Measurements from ENCODE around the gene ALX4.

The ALX4 gene

DNA sequence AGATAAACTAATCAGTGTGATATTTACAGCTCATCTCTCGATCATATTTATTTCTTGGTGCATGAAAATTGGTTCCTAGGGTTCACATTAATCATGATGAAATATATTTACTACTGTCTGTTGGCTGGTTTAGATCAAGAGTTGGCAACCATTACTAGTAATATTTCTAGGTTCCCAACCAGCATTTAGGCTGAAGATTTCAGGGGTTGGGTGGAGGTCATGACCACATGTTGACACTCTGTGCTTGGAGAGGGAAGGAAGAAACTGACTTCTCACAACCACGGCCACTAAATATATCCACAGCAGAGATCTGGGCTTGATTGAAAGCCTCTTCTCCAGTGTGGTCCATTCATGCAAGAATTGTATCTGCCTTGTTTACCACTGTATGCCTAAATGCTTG lies 87.9 kb downstream of the ALX4 start:
- FAIRE-seq (no peak), DNase-seq (ENCODE audit: extremely low spot score, insufficient read length, low read depth) (no peak)

DNA sequence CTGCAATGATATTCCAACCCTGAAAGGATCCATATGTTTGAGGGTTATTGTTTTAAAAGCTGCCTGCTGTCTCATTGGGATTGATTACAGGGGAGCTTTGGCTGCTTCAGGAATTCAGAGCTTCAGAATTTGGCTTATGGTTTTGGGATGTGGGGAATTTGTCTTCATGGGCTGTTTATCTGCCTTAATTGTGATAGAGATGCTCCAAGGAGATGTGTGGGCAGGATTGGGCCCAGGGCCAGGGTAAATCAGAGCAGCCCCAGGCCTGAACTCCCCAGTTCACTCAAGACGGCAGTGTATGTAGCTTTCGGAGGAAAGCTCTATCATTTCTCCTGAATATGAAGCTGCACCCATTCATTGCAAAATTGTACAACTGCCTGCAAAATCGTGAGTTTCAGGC lies 88.5 kb downstream of the ALX4 start:
- DNase-seq (ENCODE audit: extremely low spot score, insufficient read length, low read depth) (no peak), FAIRE-seq (no peak)

DNA sequence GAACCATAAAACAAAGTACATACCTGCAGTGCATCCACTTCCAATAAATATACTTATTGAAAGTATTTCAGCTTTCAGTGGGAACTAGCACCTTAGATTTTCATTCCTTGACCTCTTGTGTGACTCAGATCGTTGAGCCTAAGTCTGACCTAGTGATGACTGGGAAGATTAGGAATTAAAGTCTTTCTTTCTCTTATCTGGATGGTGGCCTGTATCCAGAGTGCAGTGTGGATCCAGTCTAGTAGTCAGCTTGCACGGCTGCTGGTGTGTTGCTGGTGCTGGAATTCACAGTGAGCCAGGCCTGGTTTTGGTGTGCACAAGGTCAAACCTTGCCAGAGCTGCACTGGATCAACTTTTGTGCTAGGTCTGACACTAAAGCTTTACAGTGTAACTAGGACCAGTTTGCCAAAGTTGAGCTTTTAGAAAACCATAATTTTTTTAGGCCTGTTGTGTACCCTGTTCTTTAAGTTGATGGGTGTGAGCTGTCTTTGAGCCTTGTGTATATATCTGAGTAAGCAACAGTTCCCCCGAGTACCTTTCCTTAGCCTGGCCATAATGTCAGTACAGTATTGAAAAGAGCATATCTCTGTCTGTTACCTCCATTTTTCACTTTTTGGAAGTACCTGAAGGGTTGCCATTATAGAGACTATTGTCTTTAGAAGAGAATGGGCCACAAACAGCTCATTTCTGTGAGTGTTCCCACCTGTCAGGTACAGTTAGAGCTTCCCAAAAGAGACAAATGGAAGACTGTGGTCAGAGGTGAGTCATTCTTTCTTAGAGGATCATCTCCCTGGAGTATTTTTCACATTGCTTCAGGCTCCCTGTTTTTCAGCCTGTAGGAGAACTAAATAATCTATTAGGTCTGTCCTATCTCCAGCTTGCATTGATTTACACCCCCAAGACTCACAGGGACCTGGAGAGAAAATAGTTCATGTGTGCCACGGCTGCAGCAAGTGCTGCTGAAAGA lies 89.8 kb downstream of the ALX4 start:
- DNase-seq (ENCODE audit: extremely low spot score, insufficient read length, low read depth) (no peak), FAIRE-seq (no peak)

DNA sequence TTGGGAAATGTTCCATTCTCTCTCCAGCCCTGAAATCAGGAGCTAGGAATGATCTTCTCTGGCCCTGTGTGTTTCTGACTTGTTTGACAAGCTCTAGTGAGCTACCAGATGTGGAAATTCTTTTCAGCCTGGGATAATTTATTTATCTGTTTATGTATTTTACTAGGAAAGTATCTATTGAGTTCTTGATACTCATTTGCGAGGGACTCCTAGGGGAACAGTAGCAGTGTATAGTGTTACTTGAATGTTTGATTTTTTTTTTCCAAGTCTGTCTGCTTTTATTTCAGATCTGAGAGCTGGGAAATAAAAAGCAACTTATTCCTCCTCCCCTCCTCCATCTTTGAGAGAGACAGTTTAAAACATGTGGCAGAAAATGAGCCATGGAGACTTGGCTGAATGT lies 92.5 kb downstream of the ALX4 start:
- FAIRE-seq (no peak), DNase-seq (ENCODE audit: extremely low spot score, insufficient read length, low read depth) (no peak)

DNA sequence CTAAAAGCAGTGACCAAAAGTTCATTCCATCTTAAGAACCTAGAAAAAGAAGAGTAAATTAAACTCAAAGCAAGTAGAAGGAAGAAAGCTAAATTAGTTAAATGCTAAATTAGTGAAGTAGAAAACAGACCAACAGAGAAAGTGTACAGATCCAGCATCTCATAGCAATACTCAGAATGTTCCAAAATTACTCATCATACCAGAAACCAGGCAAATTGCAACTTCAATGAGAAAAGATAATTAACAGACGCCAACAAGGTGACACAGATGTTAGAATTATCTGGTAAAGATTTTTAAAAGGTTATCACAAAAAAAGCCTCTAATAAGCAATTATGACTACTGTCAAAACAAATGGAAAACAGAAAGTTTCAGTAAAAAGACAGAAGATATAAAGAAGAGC lies 96.8 kb downstream of the ALX4 start:
- FAIRE-seq (no peak), DNase-seq (ENCODE audit: extremely low spot score, insufficient read length, low read depth) (no peak)

DNA sequence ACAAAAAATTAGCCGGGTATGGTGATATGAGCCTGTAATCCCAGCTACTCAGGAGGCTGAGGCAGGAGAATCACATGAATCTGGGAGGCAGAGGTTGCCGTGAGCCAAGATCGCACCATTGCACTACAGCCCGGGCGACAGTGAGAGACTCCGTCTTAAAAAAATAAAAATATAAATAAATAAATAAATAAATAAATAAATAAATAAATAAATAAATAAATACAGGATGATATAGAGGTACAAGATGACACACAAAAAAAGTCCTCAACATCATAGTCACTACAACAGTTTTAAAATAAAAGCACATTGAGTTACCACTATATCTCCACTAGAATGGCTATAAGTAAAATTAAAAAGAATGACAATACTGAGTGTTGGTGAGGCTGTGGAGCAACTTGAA lies 97.8 kb downstream of the ALX4 start:
- DNase-seq (ENCODE audit: extremely low spot score, insufficient read length, low read depth) (no peak), FAIRE-seq (no peak)

Data from GM18507 (cell line).